ENCODE results near the gene DNALI1. TPM values are rescaled to one million over a fixed set of nuclear protein-coding genes. Genes with fewer than 3 reads are reported as not detected.

DNALI1 gene
- total and polyA plus RNA-seq, 7 donors = 0.82 to 2.1 (median 1.2) TPM

GRCh38 chr1:37606481-37607263, 49.9 kb downstream of the DNALI1 start:
- Histone ChIP-seq H3K36me3 (ENCODE audit: insufficient read depth in 1 of 2, low read depth in 1 of 2) (no peaks in the 10 kb centered on the region), H3K27ac (no peak overlapping the region), H3K27me3 (ENCODE audit: insufficient read depth in 3 of 3, low read length in 2 of 3) (peaks cover 0 to 24% (median 0%) of the 10 kb centered on the region in 3 donors), H3K9me3 (no peaks in the 10 kb centered on the region), H3K4me3 (no peak overlapping the region), H3K4me1 (no peaks in the 10 kb centered on the region)
- 74 to 79% (median 75%) methylated on average over 15 of the region's 15 CpGs for WGBS, 3 donors
- ATAC-seq (no peak), DNase-seq (no peak)
- intact Hi-C loops (cut with DNase I) = loop anchor here in 1 of 2 donors (5.0 kb wide), 1 partner anchor 61 kb away; no protein-coding TSS in a partner anchor
- TF ChIP-seq CTCF (IDR thresholded peaks at IDR 0.05) = no peak

GRCh38 chr1:37609002-37609401, 52.3 kb downstream of the DNALI1 start:
- Histone ChIP-seq H3K27me3 (ENCODE audit: insufficient read depth in 3 of 3, low read length in 2 of 3) (peaks cover 0 to 41% (median 0%) of the 10 kb centered on the region in 3 donors), H3K36me3 (ENCODE audit: insufficient read depth in 1 of 2, low read depth in 1 of 2) (no peaks in the 10 kb centered on the region), H3K27ac (no peak overlapping the region), H3K9me3 (no peaks in the 10 kb centered on the region), H3K4me1 (no peaks in the 10 kb centered on the region), H3K4me3 (no peak overlapping the region)
- ATAC-seq = no peak
- intact Hi-C loops (cut with DNase I) = loop anchor here in 1 of 2 donors (5.0 kb wide), 1 partner anchor 58 kb away; no protein-coding TSS in a partner anchor
- no peak for TF ChIP-seq CTCF (IDR thresholded peaks at IDR 0.05)
- 12 to 33% (median 23%) methylated on average over 2 of the region's 2 CpGs for WGBS, 3 donors
- no peak for DNase-seq

DNA sequence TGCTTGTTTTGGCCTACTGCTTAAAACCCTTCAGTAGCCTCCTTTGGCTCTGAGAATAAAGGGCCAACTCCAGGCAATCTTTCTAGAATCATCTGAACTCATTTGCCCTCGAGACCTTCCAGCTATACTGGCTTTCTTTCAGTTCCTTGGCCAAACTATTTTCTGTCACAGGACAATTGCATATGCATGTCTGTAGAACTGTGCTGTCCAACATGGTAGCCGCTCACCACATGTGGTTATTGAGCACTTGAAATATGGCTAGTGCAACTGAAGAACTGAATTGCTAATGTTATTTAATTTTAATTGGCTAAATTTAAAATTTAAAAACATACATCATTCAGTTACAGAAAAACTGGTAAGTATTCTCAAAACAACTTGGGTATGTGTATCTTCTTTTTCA, 53.3 kb downstream of the DNALI1 start:
- no peak for ATAC-seq
- TF ChIP-seq CTCF (IDR thresholded peaks at IDR 0.05) = no peak
- Histone ChIP-seq H3K27ac (no peak overlapping the region), H3K36me3 (ENCODE audit: insufficient read depth in 1 of 2, low read depth in 1 of 2) (no peaks in the 10 kb centered on the region), H3K27me3 (ENCODE audit: insufficient read depth in 3 of 3, low read length in 2 of 3) (peaks cover 0 to 50% (median 0%) of the 10 kb centered on the region in 3 donors), H3K4me1 (no peaks in the 10 kb centered on the region), H3K9me3 (no peaks in the 10 kb centered on the region), H3K4me3 (no peak overlapping the region)
- intact Hi-C loops (cut with DNase I) = loop anchor here in 1 of 2 donors (5.0 kb wide), 1 partner anchor 57 kb away; no protein-coding TSS in a partner anchor
- WGBS, 3 donors = 61 to 65% (median 63%) methylated on average over 2 of the region's 2 CpGs
- no peak for DNase-seq

GRCh38 chr1:37612186-37612585, 55.4 kb downstream of the DNALI1 start:
- TF ChIP-seq CTCF (IDR thresholded peaks at IDR 0.05) = no peak
- H3K27me3 ChIP-seq (ENCODE audit: insufficient read depth in 3 of 3, low read length in 2 of 3) = peaks cover 0 to 69% (median 2%) of the 10 kb centered on the region in 3 donors
- no peak for ATAC-seq
- H3K4me1 ChIP-seq = no peaks in the 10 kb centered on the region
- H3K27ac ChIP-seq = no peak overlapping the region
- no peak overlapping the region for H3K4me3 ChIP-seq
- WGBS, 3 donors = 63 to 67% (median 65%) methylated on average over 4 of the region's 4 CpGs
- intact Hi-C loops (cut with DNase I) = no loop called here
- H3K36me3 ChIP-seq (ENCODE audit: insufficient read depth in 1 of 2, low read depth in 1 of 2) = no peaks in the 10 kb centered on the region
- no peak for DNase-seq
- no peaks in the 10 kb centered on the region for H3K9me3 ChIP-seq

Measured in psoas muscle (tissue), 8 donors.